HepG2 (cell line): ENCODE measurements around the gene BPHL. TPM values are rescaled to one million over a fixed set of nuclear protein-coding genes. Genes with fewer than 3 reads are reported as not detected.

ENCODE experiments used
- CHD2 ChIP-seq: IDR thresholded peaks from 2 replicates; pipeline ENCODE4 v1.6.1; 2011; ENCODE audit warnings: low read depth, low read length, improper control_type of control experiment
- HDAC6 ChIP-seq: fragments of 200-600 bp; sonication (generic); IDR thresholded peaks from 2 replicates; pipeline ENCODE4 v1.7.0; 2017; ENCODE audit warnings: mild to moderate bottlenecking, antibody characterized with exemption, low read length, low read depth
- JUND ChIP-seq: sonication (generic); formaldehyde crosslinking; IDR thresholded peaks from 2 replicates; pipeline ENCODE4 v1.8.0; 2022; ENCODE audit warnings: mild to moderate bottlenecking, missing genetic modification reagents
- KMT2B ChIP-seq: IDR thresholded peaks from 2 replicates; pipeline ENCODE4 v1.6.1; 2016; ENCODE audit warnings: missing genetic modification reagents, missing compliant biosample characterization
- NFATC3 ChIP-seq: sonication (generic); formaldehyde crosslinking; IDR thresholded peaks from 2 replicates; pipeline ENCODE4 v1.5.1; 2020; ENCODE audit warnings: mild to moderate bottlenecking, missing genetic modification reagents
- NFYC ChIP-seq: IDR thresholded peaks from 2 replicates; pipeline ENCODE4 v1.6.1; 2016; ENCODE audit warnings: missing genetic modification reagents, missing compliant biosample characterization
- PATZ1 ChIP-seq: sonication (generic); formaldehyde crosslinking; IDR thresholded peaks from 2 replicates; pipeline ENCODE4 v1.4.0; 2020; ENCODE audit warnings: missing genetic modification reagents
- REPIN1 ChIP-seq: sonication (generic); formaldehyde crosslinking; IDR thresholded peaks from 2 replicates; pipeline ENCODE4 v1.8.0; 2022; ENCODE audit warnings: missing genetic modification reagents, low read depth, mild to moderate bottlenecking, borderline replicate concordance
- SIN3A ChIP-seq: IDR thresholded peaks from 2 replicates; pipeline ENCODE4 v1.6.1; 2011; ENCODE audit warnings: low read depth, mild to moderate bottlenecking, control low read depth, low read length, borderline replicate concordance
- TBX3 ChIP-seq: fragments of 450-650 bp; IDR thresholded peaks from 2 replicates; pipeline ENCODE4 v1.6.1; 2017; ENCODE audit warnings: antibody characterized with exemption, mild to moderate bottlenecking, inconsistent platforms, borderline replicate concordance
- ZBTB10 ChIP-seq: sonication (generic); formaldehyde crosslinking; IDR thresholded peaks from 2 replicates; pipeline ENCODE4 v1.4.0; 2020; ENCODE audit warnings: missing genetic modification reagents, borderline replicate concordance
- ZC3H4 ChIP-seq: sonication (generic); formaldehyde crosslinking; IDR thresholded peaks from 2 replicates; pipeline ENCODE4 v1.4.0; 2020; ENCODE audit warnings: missing genetic modification reagents, borderline replicate concordance
- ZNF124 ChIP-seq: sonication (generic); formaldehyde crosslinking; IDR thresholded peaks from 2 replicates; pipeline ENCODE4 v1.4.0; 2020; ENCODE audit warnings: missing genetic modification reagents
- ZNF567 ChIP-seq: sonication (generic); formaldehyde crosslinking; IDR thresholded peaks from 2 replicates; pipeline ENCODE4 v1.8.1; 2023; ENCODE audit warnings: mild to moderate bottlenecking, missing genetic modification reagents, borderline replicate concordance
- ZNF768 ChIP-seq: sonication (generic); formaldehyde crosslinking; IDR thresholded peaks from 2 replicates; pipeline ENCODE4 v1.4.0; 2020; ENCODE audit warnings: missing genetic modification reagents
- polyA plus RNA-seq, 8 experiments: library from polyadenylated mRNA; depleted of rRNA in 3 of 8; stranded (reverse) in 7 of 8; unstranded in 1 of 8; fragments of >200 nt; fragmentation: Illumina TruSeq in 4 of 8; extraction: Trizol in 4 of 8; gene quantifications; 2 replicates each; pipeline versions ENCODE4 v1.2.1 to v1.2.3, GENCODE V29; 2011 to 2016; ENCODE audit warnings: low read depth in 4 of 8, missing spikeins in 1 of 8, mixed read lengths in 1 of 8; ENCODE audit not compliant: insufficient read depth in 1 of 8
- total RNA-seq, 5 experiments: library from RNA; depleted of rRNA; stranded (reverse); fragments of >200 nt; fragmentation: Illumina TruSeq; extraction: Trizol; gene quantifications; 2 replicates each; pipeline ENCODE4 v1.2.3, GENCODE V29; 2016; ENCODE audit warnings: low read depth in 1 of 5
- TF ChIP-seq, protein P1 (sequence below): IDR thresholded peaks from 2 replicates; pipeline ENCODE4 v1.6.1; 2016; ENCODE audit warnings: low read depth, missing genetic modification reagents, missing compliant biosample characterization
- TF ChIP-seq, protein P2 (sequence below): sonication (generic); formaldehyde crosslinking; IDR thresholded peaks from 2 replicates; pipeline ENCODE4 v1.4.0; 2020; ENCODE audit warnings: missing genetic modification reagents, borderline replicate concordance

Gene BPHL
- total and polyA plus RNA-seq, 2 of the 13 experiments (the other 11 are each of a cell fraction or from before 2014, with no cell fraction given), result 37.8 to 39.5 TPM

- TF ChIP-seq, protein P1, sequence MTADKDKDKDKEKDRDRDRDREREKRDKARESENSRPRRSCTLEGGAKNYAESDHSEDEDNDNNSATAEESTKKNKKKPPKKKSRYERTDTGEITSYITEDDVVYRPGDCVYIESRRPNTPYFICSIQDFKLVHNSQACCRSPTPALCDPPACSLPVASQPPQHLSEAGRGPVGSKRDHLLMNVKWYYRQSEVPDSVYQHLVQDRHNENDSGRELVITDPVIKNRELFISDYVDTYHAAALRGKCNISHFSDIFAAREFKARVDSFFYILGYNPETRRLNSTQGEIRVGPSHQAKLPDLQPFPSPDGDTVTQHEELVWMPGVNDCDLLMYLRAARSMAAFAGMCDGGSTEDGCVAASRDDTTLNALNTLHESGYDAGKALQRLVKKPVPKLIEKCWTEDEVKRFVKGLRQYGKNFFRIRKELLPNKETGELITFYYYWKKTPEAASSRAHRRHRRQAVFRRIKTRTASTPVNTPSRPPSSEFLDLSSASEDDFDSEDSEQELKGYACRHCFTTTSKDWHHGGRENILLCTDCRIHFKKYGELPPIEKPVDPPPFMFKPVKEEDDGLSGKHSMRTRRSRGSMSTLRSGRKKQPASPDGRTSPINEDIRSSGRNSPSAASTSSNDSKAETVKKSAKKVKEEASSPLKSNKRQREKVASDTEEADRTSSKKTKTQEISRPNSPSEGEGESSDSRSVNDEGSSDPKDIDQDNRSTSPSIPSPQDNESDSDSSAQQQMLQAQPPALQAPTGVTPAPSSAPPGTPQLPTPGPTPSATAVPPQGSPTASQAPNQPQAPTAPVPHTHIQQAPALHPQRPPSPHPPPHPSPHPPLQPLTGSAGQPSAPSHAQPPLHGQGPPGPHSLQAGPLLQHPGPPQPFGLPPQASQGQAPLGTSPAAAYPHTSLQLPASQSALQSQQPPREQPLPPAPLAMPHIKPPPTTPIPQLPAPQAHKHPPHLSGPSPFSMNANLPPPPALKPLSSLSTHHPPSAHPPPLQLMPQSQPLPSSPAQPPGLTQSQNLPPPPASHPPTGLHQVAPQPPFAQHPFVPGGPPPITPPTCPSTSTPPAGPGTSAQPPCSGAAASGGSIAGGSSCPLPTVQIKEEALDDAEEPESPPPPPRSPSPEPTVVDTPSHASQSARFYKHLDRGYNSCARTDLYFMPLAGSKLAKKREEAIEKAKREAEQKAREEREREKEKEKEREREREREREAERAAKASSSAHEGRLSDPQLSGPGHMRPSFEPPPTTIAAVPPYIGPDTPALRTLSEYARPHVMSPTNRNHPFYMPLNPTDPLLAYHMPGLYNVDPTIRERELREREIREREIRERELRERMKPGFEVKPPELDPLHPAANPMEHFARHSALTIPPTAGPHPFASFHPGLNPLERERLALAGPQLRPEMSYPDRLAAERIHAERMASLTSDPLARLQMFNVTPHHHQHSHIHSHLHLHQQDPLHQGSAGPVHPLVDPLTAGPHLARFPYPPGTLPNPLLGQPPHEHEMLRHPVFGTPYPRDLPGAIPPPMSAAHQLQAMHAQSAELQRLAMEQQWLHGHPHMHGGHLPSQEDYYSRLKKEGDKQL (CRISPR knock-in tag), result peak; percentile 80
- 0 out of 2 replicates have a peak, but pooled peaks have one; percentile 13 for TF ChIP-seq ZBTB10 (CRISPR knock-in tag)
- peak; percentile 91 for TF ChIP-seq REPIN1
- TF ChIP-seq TBX3, result peak; percentile 91
- TF ChIP-seq ZC3H4 (CRISPR knock-in tag), result no peak
- TF ChIP-seq ZNF124, result peak; percentile 69; the same call in 1 of the 2 replicates
- 0 out of 2 replicates have a peak, but pooled peaks have one; percentile 52 for TF ChIP-seq JUND (CRISPR knock-in tag)
- peak; percentile 25; the same call in 1 of the 2 replicates for TF ChIP-seq NFYC
- TF ChIP-seq SIN3A, result peak; percentile 99
- no peak for TF ChIP-seq CHD2
- peak; percentile 72 for TF ChIP-seq NFATC3 (CRISPR knock-in tag)
- no peak for TF ChIP-seq HDAC6
- peak; percentile 61; the same call in 1 of the 2 replicates for TF ChIP-seq ZNF567 (CRISPR knock-in tag)
- TF ChIP-seq, protein P2, sequence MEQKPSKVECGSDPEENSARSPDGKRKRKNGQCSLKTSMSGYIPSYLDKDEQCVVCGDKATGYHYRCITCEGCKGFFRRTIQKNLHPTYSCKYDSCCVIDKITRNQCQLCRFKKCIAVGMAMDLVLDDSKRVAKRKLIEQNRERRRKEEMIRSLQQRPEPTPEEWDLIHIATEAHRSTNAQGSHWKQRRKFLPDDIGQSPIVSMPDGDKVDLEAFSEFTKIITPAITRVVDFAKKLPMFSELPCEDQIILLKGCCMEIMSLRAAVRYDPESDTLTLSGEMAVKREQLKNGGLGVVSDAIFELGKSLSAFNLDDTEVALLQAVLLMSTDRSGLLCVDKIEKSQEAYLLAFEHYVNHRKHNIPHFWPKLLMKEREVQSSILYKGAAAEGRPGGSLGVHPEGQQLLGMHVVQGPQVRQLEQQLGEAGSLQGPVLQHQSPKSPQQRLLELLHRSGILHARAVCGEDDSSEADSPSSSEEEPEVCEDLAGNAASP (CRISPR knock-in tag), result peak; percentile 100
- peak; percentile 47; the same call in 1 of the 2 replicates for TF ChIP-seq ZNF768 (CRISPR knock-in tag)
- TF ChIP-seq KMT2B (CRISPR knock-in tag), result peak; percentile 69; the same call in 1 of the 2 replicates
- TF ChIP-seq PATZ1 (CRISPR knock-in tag), result peak; percentile 83
Measured at GRCh38 chr6:3139090-3139903, 20.8 kb downstream of the BPHL start (continued).
